Activated T-cell treated with anti-CD3 and anti-CD28 coated beads for 24 hours (primary cell): ENCODE measurements around the gene PLVAP.

Experiments
- DNase-seq: peaks from one replicate; pipeline ENCODE4 v3.0.0-alpha.2; 2020; ENCODE audit warnings: low read depth

PLVAP gene

DNA sequence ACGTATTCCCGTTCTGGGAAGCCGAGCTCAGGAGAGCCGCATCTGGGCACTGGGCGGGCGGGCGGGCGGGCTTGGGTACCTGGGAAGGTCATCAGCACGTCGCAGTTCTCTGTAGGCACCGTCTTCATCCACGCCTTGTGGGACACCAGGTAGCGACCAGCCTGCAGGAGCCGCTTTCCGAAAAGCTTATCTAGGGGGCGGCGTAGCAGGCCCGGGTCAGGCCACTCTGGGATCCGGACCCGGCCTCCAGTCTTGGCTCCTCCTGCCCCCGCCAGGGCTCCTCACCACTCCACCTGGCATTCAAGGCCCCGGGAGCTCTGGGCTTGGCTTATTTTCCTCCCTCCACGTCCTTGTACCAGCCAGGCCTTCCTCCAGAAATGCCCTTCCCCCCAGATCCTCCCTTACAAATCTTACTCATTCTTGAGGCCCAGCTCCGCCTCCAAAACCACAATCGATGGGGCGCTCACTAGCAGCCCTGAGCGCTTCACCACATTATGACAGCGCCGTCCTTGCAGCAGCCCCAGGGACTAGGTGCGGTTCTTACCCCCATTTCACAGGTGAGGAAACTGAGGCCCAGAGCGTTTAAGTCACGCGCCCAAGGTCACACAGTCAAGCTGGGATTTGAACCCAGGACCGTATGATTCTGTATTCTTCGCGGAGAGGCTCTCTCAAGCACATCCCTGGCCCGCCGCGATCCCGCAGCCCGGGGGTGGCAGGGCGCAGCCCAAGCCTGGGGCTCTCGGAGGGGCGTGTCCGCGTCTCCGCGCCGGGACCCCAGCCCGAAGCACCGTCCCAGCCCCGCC lies 43.3 kb downstream of the PLVAP start:
- DNase-seq: peak; percentile 75

DNA sequence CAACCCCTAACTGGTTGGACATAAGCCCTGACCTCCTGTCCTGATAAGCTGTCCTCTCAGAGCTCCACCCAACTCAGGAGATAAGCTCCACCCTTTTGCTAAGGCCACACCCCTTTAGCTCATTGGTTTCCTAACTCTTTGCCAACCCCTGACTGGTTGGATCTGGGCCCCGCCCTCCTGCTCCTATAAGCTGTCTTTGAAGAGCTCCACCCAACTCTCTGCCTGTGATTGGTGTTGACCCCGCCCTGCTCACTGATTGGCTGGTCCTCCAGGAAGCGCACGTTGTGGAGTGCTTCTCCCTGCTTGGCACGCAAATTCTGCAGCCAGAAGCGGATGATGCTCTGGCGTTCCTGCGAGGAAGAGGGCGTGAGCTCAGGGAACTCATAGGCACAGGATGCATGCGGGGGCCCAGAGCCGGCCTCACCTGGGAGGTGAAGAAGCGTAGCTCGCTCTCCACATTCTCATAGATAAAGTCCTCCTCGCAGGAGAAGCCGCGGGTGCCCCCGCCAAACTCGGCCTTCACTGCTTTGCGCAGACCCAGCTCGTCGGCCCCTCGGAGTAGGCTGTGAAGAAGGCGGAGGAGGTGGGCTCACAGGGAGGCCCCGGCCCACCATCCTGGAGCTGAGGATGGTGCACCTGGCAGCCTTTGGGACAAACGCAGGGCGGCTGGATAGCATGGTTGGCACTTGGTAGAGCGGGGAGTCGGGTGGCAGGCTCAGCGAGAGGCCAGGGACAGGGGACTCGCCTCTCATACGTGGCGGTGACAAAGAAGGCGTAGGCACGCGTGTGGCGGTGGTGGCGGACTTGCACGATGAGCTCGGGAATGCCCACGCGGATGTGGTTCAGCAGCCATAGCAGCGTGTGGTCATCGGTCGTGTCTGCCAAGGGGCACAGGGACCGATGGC lies 44.2 kb downstream of the PLVAP start:
- no peak for DNase-seq

DNA sequence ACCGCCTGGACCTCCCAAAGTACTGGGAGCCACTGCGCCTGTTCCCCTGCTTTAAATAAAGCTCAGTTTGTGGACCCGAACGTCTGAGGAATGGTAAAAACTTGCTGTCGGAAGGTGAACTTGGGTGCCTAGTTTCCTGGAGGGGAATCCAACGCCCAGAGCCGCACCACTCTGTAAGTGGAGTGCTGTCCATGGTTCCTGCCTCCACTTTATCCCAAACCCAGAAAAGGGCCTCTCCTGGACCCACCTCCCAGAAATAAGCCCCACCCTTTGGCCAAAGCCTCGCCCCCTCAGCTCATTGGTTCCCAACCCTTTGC lies 44.8 kb downstream of the PLVAP start:
- no peak for DNase-seq

DNA sequence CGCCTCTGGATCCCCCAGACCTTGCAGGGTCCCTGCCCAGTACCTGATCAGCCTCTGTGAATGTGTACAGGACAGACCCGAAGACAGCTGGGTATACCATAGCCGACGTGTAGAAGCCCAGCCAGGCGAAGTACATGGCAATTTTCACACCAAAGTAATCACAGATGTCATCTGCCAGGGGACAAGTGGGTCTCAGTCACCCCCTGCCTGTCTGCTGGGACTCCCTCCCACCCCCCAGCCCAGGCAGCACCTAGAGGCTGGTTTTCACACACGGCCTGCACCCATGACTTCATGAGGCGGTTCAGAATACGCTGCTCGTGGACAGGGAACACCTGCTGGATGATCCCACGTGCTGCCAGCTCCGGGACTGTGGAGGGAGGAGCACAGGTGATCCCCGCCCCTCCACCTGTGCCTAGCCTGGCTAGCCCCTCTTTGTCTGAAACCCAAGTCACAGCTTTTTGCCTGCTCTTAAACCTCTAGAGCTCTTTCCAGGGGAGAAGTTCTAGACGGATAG lies 46.0 kb downstream of the PLVAP start:
- DNase-seq: no peak

DNA sequence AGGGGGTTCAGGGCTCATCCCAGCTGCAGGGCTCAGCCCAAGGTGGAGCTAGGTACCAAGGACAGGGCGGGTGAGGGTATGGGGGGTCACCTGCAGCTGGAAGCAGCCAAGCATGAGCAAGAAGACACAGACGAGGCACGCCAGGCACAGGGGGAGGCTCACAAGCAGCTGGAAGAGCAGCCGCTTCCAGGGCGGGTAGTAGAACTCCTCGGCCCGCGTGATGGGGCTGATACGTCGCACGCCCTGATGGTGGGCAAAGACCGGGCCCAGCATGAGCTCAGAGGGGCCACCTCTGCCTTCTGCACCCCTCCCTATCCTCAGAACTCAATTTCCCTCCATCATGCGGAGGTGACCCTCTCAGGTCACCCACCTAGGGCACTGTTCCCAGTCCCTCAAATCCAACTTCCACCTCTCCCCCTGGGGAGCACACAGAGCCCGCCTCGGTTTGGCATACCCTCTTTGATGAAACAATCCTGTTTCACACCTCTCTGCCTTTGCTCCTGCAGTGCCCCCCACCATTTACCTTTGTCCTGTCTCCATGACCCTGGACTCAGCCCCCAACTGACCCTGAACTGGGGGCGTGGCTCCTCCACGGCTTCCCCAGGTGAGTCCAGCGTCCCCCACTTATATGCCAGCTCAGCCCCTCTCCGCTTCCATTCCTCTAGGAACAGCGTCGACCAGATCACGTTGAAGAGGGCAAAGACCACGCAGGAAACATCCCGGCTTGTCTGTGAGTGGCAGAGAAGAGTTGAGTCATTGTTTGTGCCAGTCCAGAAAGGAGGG lies 46.7 kb downstream of the PLVAP start:
- DNase-seq: no peak

DNA sequence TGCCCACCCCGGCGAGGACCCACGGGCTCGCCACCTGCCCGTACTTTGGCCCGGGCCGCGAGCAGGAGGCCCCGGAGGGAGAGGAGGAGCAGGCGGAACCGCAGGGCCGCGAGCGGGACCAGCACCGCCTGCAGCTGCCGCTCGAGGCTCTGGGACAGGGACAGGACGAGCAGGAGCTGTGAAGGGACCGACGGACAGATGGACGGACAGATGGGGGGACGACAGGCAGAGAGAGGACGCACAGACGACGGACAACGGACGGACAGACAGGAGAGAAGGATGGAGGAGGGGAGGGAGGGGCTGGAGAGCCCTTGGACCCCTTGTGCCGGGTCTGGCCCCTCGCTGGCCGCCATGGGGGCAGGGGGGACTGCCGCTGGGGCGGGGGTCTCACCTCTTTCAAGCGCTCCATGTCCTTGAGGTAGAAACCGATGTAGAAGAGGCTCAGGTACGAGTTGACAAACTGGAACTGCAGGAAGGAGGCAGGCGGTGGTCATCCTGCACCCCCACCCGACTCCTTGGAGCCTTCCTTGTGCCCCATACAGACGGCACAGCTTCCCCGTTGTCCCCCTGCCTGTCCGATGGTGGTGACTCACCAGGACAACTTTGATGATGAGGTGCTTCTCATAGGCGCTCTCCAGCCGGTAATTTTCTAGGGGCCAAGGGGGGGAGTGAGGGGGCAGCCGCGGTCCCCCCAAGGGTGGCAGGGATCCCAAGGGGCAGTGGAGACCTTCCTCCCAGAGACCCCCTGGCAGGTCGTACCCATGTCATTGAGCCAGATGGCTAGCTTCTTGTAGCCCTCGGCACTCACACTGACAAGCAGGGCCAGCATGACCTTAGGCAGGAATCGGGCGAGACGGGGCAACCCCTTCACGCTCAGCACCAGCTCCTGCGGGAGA lies 47.5 kb downstream of the PLVAP start:
- no peak for DNase-seq

DNA sequence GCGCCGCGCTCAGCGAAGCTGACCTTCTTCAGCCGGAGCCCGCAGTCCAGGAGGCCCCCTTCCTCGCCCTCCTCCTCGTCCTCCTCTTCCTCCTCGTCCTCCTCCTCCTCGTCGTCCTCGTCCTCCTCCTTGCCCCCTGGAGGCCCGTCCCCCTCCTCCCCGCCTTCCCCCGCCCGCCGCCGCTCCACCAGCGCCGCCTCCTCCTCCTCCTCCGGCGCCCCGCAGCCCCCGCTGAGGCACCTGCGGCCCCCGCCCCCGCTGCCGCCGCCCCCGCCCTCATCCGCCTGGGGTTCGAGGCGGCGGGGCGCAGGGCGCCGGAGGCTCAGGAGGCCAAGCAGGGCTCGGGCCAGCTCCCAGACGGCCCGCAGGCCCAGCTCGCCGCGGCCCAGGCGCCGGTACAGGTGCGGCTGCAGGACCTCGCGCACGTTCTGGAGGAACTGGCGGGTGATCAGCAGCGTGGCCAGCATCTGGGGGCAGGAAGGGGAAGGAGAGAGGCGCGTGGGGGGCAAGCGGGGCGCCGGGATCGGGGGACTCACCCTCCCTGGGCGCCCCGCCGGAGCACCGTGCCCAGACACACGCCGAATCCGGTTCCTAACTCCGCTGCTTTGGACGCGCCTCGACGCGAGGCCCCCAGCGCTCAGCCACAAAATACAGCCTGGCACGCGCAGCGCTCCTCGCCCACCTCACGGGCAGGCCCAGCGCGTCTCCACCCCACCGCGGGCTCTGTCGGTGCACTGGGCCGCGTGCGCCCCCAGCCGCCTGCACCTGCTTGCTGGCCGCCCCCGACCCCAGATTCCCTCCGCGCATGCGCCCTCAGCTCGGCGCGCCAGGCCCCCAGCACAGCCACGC lies 48.4 kb downstream of the PLVAP start:
- DNase-seq: no peak

DNA sequence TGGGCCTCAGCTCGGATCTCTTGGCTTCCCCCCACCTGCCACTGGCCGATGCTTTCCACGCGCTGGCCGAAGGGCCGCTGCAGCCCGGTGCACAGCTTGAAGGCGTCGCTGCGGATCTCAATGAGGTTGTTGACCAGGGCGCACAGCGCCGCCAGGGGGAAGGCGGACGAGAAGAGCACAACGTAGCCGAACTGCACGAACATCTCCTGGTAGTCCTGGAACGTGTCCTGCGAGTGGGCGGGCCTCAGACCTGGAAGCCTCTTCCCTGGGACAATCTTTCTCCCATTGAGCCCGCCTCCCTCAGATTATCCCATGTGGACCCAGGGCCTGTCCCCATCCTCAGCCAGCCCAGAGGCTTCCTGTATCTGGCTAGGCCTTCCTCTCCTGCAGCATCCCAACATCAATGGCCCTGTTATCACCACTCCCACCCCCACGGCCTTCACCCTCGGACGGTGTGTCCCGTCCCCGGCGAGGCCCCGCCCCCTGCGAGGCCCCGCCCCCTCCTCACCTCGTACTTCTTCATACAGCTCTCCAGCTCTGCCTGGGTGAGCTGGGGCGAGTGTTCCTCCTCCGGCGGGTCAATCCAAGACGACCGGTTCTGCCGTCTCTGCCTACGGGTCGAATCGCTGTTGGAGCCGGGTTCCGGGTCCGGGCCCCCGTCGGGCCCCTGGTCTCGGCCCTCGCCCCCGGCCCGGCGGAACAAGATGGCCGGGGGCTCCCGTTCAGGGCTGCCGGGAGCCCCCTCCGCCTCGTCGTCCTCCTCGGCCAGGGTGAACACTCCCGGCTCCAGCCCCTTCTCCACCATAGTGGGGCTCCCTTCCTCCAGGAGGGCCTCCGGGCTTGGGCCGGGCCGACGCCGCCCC lies 49.3 kb downstream of the PLVAP start:
- no peak for DNase-seq

DNA sequence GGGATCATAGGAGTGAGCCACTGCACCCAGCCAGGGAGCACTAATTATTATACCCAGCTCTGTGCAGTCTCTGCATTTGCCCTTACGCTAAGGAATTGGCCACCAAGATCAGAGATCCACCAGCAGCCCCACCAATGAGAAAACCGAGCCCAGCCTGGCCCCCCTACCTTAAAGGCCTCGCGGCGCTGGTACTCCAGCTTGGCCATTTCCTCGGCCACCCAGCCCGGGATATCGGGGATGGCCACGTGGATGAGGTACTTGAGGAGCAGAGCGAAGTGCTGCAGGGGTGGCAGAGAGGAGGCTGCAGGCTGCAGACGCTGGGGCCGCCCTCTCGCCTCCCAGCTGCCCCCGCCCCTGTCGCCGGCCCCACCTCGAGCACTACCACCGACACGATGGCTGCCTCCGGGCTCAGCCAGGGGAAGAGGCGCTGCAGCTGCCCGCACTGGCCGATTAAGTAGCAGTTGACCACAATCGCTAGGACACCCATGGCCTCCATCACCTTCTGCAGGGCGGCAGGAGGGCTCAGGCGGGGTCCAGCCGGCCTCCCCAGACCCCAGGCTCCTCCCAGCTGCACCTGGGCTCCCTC lies 50.0 kb downstream of the PLVAP start:
- no peak for DNase-seq

DNA sequence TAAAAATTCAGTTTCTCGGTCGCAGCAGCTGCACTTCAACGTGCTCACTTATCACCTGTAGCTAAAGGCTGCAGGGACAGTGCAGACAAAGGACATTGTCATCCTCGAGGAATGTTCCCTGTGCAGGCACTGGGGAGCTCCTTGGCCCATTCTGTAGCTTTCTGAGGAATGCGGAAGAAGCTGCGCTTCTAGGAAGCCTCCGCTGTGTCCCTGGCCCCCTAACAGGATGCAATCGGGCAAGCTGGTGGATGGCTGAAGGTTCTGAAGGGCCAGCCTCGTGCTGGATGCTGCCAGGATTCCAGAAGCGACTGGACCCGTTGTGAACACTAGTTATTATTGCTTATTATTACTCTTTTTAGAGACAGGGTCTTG lies 50.6 kb downstream of the PLVAP start:
- DNase-seq: no peak

DNA sequence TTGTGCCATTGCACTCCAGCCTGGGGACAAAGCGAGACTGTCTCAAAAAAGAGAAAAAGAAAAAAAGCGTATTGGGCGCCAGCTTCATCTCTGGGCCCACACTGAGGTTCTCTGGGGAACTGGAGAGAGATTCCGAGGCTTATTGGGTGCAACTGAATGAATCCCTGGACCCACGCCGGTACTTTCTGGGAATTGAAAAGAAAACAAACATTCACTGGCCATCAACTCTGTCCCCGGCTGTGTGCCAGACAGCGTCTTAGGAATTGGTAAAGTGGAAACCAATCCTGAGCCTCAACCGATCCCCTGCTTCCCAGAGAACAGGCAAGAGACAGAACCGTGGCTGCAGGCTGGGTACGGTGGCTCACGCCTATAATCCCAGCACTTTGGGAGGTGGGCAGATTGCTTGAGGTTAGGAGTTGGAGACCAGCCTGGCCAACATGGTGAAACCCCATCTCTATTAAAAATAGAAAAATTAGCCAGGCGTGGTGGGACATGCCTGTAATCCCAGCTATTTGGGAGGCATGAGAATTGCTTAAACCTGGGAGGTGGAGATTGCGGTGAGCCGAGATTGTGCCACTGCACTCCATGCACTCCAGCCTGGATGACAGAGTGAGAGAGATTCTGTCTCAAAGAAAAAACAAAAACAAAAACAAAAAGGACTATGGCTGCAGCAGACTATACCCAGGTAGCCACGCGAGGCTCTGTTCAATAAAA lies 51.1 kb downstream of the PLVAP start:
- no peak for DNase-seq

DNA sequence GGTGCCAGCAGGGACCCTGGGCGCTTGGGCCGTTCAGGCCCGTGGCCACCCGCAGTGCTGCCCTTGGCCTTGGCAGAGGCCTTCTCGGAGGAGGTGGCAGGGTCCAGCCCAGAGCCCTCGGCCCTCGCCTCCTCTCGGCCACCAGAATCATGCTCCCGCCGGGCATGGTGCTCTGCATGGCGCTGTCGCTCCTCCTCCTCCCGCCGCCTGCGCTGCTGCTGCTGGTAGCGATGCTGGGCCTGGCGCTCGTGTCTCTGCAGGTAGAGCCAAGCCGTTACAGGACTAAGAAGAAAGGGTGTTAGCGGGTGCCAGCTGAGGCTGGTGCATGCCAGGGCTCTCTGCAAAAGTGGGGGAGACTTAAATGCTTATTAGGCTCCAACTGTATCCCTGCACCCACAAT lies 52.0 kb downstream of the PLVAP start:
- no peak for DNase-seq

DNA sequence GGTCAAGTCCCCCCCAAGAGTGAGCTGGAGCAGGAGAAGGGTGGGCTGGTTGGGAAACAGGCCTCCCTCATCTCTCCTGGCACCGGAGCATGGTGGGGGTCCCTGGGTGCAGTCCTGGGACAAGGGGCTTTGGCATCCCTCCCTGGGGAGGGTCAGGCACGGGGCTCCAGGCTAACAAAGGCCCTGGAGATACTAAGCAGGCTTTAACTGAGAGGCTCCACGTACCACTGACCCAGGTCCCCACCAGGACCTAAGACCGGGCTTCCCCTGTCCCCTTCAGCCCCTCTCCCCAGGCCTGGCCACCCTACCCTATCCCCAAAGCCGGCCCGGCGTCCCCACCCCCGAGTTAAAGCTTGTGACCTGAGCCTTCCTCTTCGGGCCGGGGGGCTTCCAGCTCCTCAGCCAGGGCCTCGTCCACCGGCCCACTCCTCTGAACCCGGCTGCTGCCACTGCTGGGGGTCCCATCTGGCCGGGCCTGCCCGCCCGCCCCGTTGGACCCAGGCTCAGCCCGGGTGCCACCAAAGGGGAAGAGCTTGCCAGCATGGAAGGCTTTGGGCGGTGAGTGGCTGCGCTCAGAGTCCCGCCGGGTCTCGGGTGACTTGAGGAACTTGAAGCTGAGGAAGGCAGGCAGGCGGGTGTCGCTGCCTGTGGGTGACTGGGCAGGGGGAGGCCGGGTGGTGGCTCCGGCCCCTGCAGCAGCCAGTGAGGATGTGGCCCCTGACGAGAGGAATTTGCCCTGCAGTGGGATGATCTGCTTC lies 52.6 kb downstream of the PLVAP start:
- DNase-seq: no peak

DNA sequence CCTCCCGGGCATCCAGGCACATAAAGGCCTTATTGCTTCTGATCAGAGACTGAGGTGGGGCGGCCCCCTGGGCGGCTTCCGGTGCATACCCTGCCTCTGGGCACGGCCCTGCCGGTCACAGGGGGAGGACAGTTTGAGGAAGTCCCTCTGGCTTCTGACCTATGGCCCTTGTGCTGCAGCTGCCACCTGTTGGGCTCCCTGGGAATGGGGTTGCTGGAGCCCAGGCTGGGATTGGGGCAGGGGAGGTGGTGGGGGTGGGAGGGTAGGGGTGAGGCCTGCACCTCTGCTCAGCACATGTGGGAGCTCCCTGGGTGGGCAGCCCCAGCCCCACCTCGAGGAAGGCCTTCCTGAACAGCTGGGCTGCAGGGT lies 53.2 kb downstream of the PLVAP start:
- DNase-seq: no peak

DNA sequence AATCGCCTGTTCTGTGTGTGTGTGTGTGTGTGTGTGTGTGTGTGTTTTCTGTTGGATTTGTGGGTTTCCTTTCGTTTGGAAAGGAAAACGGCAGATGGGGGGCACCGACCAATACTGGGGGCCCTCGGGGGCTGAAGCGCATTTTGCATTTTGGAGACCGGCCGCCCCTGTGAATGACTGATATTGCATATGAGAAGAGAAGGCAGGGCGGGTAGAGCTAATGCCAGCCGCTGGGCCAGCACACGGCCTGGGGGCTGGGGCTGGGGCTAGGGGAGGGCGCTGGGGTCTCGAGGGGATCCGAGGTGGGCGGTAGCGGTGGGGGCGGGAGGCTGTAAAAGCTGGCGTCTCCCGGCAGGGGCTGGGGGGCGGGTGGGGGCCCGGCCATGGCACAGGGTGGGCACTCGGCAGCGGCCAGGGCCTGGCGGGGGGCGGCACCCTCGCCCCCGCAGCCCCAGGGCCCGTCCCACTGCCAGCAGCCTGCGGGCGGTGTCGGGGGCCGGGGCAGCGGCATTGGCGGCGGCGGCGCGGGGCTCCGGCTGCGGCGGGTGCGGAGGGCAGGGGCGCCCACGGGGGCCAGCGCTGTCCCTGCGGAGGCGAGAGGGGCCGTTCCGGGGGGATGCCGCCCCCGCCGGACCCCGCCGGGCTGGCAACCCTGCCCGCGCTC lies 53.7 kb downstream of the PLVAP start:
- DNase-seq: no peak

DNA sequence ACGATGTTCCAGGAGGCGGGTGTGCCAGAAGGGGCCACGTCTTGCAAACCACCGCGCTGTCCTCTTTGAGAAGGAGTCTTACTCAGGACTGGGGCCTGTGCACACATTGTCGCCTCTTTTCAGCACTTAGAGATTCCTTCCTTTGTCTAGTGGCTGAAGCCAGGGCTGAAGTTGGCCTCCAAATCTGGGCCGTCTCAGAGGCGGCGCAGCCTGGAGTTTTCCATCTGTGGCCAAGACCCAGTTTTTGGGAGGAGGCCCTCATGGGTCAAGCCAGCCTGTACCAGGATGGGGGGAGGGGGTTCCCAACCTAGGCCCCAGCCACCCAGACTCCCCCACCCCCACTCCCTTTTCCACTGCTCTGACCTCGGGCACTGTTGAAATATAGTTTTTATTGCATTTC lies 54.3 kb downstream of the PLVAP start:
- no peak for DNase-seq
